Measurements from ENCODE around the gene ZNF32. TPM values are rescaled to one million over a fixed set of nuclear protein-coding genes. Genes with fewer than 3 reads are reported as not detected.

ZNF32 gene
- total and polyA plus RNA-seq, 2 experiments from 2014 or later: 15.8 to 26.1 TPM

- TF ChIP-seq, protein P1, sequence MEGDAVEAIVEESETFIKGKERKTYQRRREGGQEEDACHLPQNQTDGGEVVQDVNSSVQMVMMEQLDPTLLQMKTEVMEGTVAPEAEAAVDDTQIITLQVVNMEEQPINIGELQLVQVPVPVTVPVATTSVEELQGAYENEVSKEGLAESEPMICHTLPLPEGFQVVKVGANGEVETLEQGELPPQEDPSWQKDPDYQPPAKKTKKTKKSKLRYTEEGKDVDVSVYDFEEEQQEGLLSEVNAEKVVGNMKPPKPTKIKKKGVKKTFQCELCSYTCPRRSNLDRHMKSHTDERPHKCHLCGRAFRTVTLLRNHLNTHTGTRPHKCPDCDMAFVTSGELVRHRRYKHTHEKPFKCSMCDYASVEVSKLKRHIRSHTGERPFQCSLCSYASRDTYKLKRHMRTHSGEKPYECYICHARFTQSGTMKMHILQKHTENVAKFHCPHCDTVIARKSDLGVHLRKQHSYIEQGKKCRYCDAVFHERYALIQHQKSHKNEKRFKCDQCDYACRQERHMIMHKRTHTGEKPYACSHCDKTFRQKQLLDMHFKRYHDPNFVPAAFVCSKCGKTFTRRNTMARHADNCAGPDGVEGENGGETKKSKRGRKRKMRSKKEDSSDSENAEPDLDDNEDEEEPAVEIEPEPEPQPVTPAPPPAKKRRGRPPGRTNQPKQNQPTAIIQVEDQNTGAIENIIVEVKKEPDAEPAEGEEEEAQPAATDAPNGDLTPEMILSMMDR (conservative IDR thresholded peaks at IDR 0.05; ENCODE audit: low read depth in 2 of 2): no peak
- TF ChIP-seq ZNF114 (CRISPR knock-in tag; IDR thresholded peaks at IDR 0.05) (no peak), JUNB (IDR thresholded peaks at IDR 0.05; ENCODE audit: unreplicated experiment) (no peak), ZNF331 (CRISPR knock-in tag; IDR thresholded peaks at IDR 0.05; ENCODE audit: low read depth) (no peak), EZH2 (IDR thresholded peaks at IDR 0.05; ENCODE audit: low read depth, unreplicated experiment) (no peak), EZH2phosphoT487 (IDR thresholded peaks at IDR 0.05; ENCODE audit: unreplicated experiment) (no peak), POLR2AphosphoS5 (IDR thresholded peaks at IDR 0.05; ENCODE audit: low read depth) (no peak)
Observed at GRCh38 chr10:43665054-43665453, 16.4 kb upstream of the ZNF32 start (continued).

DNA sequence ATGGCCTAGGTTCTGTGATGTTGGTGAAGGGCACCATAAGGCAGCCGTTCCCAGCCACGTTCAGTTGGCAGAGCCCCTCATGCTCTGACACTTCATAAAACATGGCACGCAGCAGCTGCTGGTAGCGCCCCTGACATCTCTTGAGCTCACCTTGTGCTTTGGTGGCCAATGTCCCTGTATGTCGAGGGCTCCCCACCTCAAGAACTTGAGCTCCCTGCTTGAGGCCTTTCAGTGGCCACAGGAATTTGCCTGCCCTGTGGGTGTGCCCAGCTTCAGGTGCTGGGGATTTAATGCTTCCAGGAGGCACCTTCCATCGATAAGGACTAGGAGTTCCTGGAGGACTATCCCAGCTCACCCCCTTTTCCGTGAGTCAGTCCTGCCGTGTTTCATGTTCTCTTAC lies 9.5 kb upstream of the ZNF32 start:
- Mint-ChIP-seq H3K9me3 (peaks cover 5% of the 10 kb centered on the region; the same call in 2 of the 3 replicates), H3K36me3 (ENCODE audit: low read depth) (no peaks in the 10 kb centered on the region), H3K4me3 (no peak overlapping the region), H3K4me1 (peaks cover 6% of the 10 kb centered on the region; the same call in 2 of the 3 replicates), H3K27ac (no peak overlapping the region), H3K27me3 (ENCODE audit: insufficient read depth, low read depth, poor library complexity) (no peaks in the 10 kb centered on the region)
- H3K27me3 ChIP-seq (ENCODE audit: insufficient read depth): no peaks in the 10 kb centered on the region
- no peaks in the 10 kb centered on the region for H3K79me2 ChIP-seq (replicated peaks; ENCODE audit: insufficient read depth)
- TF ChIP-seq EZH2 (IDR thresholded peaks at IDR 0.05; ENCODE audit: low read depth, unreplicated experiment): no peak
- no peaks in the 10 kb centered on the region for H3K4me1 ChIP-seq (ENCODE audit: insufficient read depth)
- no peaks in the 10 kb centered on the region for H3F3A ChIP-seq (replicated peaks; ENCODE audit: low read depth)
- no peak for ATAC-seq
- DNase-seq (ENCODE audit: low spot score): no peak
- no peak overlapping the region for H2AFZ ChIP-seq
- H3K27ac ChIP-seq (ENCODE audit: low read depth): no peak overlapping the region
- H3K9me2 ChIP-seq (ENCODE audit: insufficient read depth): peaks cover 12% of the 10 kb centered on the region
- H3K4me2 ChIP-seq: no peak overlapping the region
- no peak overlapping the region for H3K4me3 ChIP-seq
- no peaks in the 10 kb centered on the region for H4K20me1 ChIP-seq (replicated peaks; ENCODE audit: insufficient read depth)
- H3K36me3 ChIP-seq (ENCODE audit: insufficient read depth): no peaks in the 10 kb centered on the region

DNA sequence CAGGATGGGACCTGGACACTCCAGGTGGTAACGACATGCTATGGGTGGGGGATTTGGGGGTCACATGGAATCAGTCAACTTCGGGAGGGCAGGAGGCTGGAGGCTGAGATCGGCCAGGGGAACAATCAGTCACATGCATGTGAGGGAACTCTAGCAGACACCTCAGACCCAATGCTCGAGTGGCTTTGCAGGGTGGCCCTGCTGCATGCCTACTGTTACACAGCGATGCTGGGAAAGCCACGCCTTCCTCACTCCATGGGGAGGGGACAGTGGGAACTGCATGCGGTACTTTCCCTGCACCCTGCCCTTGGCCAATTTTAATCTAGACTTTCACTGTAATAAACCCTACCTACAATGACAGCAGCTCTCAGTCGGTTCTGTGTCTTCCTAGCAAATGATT lies 6.6 kb upstream of the ZNF32 start:
- Histone ChIP-seq H3K36me3 (ENCODE audit: insufficient read depth) (no peaks in the 10 kb centered on the region), H3F3A (replicated peaks; ENCODE audit: low read depth) (no peaks in the 10 kb centered on the region), H2AFZ (no peak overlapping the region), H3K4me3 (no peak overlapping the region), H3K27me3 (ENCODE audit: insufficient read depth) (peaks cover 3% of the 10 kb centered on the region; the same call in 1 of the 2 replicates), H3K27ac (ENCODE audit: low read depth) (no peak overlapping the region), H3K4me1 (ENCODE audit: insufficient read depth) (no peaks in the 10 kb centered on the region), H3K79me2 (replicated peaks; ENCODE audit: insufficient read depth) (no peaks in the 10 kb centered on the region), H3K9me2 (ENCODE audit: insufficient read depth) (peaks cover 9% of the 10 kb centered on the region; the same call in 1 of the 2 replicates), H3K4me2 (no peak overlapping the region), H4K20me1 (replicated peaks; ENCODE audit: insufficient read depth) (no peaks in the 10 kb centered on the region)
- peaks cover 1% of the 10 kb centered on the region for H3K27me3 Mint-ChIP-seq (ENCODE audit: insufficient read depth, low read depth, poor library complexity)
- ATAC-seq: no peak
- no peak overlapping the region for H3K4me3 Mint-ChIP-seq
- no peaks in the 10 kb centered on the region for H3K36me3 Mint-ChIP-seq (ENCODE audit: low read depth)
- no peak for DNase-seq (ENCODE audit: low spot score)
- peaks cover 8% of the 10 kb centered on the region; the same call in 2 of the 3 replicates for H3K4me1 Mint-ChIP-seq
- no peaks in the 10 kb centered on the region for H3K9me3 Mint-ChIP-seq
- H3K27ac Mint-ChIP-seq: no peak overlapping the region
- TF ChIP-seq STAT1 (IDR thresholded peaks at IDR 0.05; ENCODE audit: unreplicated experiment) (no peak), ZNF462 (CRISPR knock-in tag; IDR thresholded peaks at IDR 0.05) (no peak)
